ENCODE data around the gene TRIM62.

- TF ChIP-seq, protein P1, sequence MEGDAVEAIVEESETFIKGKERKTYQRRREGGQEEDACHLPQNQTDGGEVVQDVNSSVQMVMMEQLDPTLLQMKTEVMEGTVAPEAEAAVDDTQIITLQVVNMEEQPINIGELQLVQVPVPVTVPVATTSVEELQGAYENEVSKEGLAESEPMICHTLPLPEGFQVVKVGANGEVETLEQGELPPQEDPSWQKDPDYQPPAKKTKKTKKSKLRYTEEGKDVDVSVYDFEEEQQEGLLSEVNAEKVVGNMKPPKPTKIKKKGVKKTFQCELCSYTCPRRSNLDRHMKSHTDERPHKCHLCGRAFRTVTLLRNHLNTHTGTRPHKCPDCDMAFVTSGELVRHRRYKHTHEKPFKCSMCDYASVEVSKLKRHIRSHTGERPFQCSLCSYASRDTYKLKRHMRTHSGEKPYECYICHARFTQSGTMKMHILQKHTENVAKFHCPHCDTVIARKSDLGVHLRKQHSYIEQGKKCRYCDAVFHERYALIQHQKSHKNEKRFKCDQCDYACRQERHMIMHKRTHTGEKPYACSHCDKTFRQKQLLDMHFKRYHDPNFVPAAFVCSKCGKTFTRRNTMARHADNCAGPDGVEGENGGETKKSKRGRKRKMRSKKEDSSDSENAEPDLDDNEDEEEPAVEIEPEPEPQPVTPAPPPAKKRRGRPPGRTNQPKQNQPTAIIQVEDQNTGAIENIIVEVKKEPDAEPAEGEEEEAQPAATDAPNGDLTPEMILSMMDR (IDR thresholded peaks at IDR 0.05) = no peak
- TF ChIP-seq POLR2A (IDR thresholded peaks at IDR 0.05) = no peak
Observed at GRCh38 chr1:33151116-33151515, 30.7 kb downstream of the TRIM62 start.

All from heart left ventricle (tissue), 13 donors.